Spleen (tissue), 7 donors: ENCODE results near the gene TCAF1.

ENCODE experiments used
- POLR2AphosphoS5 ChIP-seq, 3 donors: sonication (generic); formaldehyde crosslinking; IDR thresholded peaks; one replicate each; pipeline ENCODE4 v1.5.1; 2017; ENCODE audit warnings: antibody characterized with exemption in 3 of 3
- TF ChIP-seq, protein P1 (sequence below), 11 experiments: fragments of 200-600 bp in 7 of 11; fragments of 450-650 bp in 4 of 11; sonication (generic) in 4 of 11; IDR thresholded peaks in 8 of 11; conservative IDR thresholded peaks in 3 of 11; 1 replicate in 7 of 11; 2 replicates in 4 of 11; pipeline versions ENCODE4 v1.4.0 to v1.8.0; 2016 to 2021; ENCODE audit warnings: antibody characterized with exemption in 11 of 11, inconsistent platforms in 4 of 11, mild to moderate bottlenecking in 1 of 11
- donor health status: DM: no; HTN: no; CAD: no; lungs with moderate emphysema.
- donor health status: DM: no; HTN: no; CAD: no.
- donor health status: DM: no; HTN: no; CAD: no.

DNA sequence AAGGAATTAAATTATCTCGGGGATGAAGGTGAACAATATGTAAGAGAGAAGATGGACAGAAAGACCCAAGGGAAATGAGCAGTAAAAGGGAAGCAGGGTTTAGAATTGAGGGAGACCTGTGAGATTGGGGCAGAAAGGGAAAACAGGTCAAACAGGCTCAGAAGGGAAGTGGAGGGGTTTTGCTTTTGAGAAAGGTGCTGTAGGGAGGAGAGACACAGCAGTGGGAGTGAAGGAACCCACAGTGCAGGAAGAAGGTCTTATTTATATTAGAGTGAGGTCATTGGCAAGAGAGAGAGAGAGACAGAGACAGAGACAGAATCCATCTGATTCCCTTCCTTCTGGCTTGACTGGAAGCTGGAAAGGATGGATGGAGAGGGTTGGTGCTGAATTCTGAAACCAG lies 3.5 kb upstream of the TCAF1 start:
- TF ChIP-seq, protein P1, sequence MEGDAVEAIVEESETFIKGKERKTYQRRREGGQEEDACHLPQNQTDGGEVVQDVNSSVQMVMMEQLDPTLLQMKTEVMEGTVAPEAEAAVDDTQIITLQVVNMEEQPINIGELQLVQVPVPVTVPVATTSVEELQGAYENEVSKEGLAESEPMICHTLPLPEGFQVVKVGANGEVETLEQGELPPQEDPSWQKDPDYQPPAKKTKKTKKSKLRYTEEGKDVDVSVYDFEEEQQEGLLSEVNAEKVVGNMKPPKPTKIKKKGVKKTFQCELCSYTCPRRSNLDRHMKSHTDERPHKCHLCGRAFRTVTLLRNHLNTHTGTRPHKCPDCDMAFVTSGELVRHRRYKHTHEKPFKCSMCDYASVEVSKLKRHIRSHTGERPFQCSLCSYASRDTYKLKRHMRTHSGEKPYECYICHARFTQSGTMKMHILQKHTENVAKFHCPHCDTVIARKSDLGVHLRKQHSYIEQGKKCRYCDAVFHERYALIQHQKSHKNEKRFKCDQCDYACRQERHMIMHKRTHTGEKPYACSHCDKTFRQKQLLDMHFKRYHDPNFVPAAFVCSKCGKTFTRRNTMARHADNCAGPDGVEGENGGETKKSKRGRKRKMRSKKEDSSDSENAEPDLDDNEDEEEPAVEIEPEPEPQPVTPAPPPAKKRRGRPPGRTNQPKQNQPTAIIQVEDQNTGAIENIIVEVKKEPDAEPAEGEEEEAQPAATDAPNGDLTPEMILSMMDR (IDR thresholded peaks at IDR 0.05 in 8 of 11, conservative IDR thresholded peaks at IDR 0.05 in 3 of 11) = no peak
- TF ChIP-seq POLR2AphosphoS5 (IDR thresholded peaks at IDR 0.05) = no peak
